Nephron progenitor cell (in vitro differentiated cells): ENCODE data around the gene KRT82.
A peak's percentile ranks its signal among the peaks of the same experiment; 100 is the strongest.

Experiments used
- DNase-seq: peaks from one replicate; pipeline ENCODE4 v3.0.0; 2021
- H3K27ac Mint-ChIP-seq: 2 replicates; pipeline ENCODE4 v1.8.0; 2021; ENCODE audit warnings: mild to moderate bottlenecking, moderate library complexity, mixed read lengths
- H3K27me3 Mint-ChIP-seq: 2 replicates; pipeline ENCODE4 v1.8.0; 2021; ENCODE audit warnings: mild to moderate bottlenecking, low read depth, mixed read lengths; ENCODE audit not compliant: poor library complexity
- H3K36me3 Mint-ChIP-seq: 2 replicates; pipeline ENCODE4 v1.8.0; 2021; ENCODE audit warnings: low read depth, mixed read lengths
- H3K4me1 Mint-ChIP-seq: 2 replicates; pipeline ENCODE4 v1.8.0; 2021; ENCODE audit warnings: mixed read lengths
- H3K4me3 Mint-ChIP-seq: 2 replicates; pipeline ENCODE4 v1.8.0; 2021; ENCODE audit warnings: mild to moderate bottlenecking, moderate library complexity, mixed read lengths
- H3K9me3 Mint-ChIP-seq: 2 replicates; pipeline ENCODE4 v1.8.0; 2021; ENCODE audit warnings: mild to moderate bottlenecking, moderate library complexity, mixed read lengths
- TF ChIP-seq, protein P1 (sequence below): fragments of 200-600 bp; sonication (generic); IDR thresholded peaks from 2 replicates; pipeline ENCODE4 v1.5.0; 2021; ENCODE audit warnings: antibody characterized with exemption

The KRT82 gene

DNA sequence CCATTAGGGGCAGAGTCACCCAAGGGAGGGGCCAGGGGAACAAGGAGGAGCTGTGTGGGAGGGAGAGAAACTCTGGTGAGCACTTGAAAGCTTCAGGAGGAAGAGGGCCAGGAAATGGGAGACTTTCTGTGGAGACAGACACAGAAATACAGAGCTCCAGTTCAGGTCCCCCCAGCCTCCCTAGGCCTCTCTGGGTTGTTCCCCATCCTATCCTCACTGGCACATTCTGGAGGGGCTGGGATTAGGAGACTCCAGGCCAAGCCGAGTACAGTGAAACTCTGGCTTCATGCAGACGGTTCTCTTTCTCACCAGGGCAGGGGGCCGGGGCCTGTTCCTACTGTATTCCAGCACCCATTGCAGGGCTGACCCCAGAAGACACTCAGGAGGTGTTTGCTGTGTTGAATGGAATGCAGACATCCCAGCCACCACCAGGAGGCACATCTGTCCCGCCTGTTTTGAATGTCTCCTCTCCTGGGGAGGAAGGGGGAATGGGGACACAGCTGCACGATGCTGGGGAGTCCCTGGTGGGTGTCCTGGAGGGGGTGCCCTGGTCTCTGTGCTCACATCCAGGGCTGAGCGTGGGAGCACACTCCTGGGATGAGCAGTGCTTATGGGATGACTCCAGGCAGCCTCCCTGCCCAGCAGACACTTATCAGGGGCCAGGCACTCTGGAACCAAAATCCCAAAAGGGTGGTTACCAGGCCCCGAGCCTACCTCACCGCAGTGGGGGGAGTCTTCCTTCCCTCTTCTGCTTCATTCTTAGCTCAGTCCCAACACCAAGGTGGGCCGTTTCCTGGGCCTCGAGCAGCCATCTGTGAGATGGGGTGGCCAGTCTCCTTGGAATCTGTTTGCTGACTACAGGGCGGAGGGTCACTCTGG is 15.2 kb downstream of the KRT82 start:
- no peaks in the 10 kb centered on the region for H3K9me3 Mint-ChIP-seq

DNA sequence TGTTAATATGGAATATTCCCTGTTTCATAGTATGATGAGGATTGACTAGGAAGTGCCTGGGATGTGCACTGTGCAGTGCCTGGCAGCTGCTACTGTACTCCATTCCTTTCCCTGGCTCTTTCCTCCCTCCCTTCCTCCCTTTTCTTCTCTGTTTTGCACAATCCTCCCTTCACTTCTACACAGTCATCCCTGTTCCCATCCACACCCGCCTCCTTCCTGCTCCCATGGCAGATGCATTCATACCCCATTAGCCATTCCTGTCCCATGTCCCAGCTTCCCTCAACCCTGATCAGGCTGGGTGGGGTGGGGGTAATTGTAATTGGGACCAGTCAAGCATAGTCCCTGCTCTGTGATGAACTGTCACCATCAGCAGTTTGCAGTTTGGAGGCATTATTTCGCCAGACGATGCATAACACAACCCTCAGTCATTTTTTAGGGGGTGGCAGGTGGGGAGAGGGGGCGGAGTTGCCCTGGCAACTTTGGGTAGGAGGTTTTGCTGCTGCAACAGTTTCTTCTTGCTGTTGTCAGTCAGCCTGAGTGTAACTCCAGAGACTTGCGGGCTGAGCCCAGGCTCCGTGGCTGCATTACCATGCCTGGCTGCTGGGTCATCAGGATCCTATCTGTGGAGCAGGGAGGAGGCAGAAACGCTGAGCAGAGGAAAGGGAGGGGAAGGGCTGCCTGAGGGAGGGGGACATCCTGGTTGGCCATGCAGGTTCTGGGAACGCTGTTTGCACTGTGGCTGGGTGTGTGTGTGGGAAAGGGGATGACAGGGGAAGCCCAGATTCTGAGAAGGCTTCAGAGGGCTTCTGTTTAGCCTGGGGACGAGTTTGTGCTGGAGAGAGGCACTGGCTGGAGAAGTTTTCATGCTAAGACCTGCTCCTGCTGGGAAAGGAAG is 16.6 kb downstream of the KRT82 start:
- no peak overlapping the region for H3K4me3 Mint-ChIP-seq
- no peaks in the 10 kb centered on the region for H3K9me3 Mint-ChIP-seq
- H3K27ac Mint-ChIP-seq, result peak overlapping the region; percentile 10
- peak; percentile 22 for DNase-seq
- TF ChIP-seq, protein P1, sequence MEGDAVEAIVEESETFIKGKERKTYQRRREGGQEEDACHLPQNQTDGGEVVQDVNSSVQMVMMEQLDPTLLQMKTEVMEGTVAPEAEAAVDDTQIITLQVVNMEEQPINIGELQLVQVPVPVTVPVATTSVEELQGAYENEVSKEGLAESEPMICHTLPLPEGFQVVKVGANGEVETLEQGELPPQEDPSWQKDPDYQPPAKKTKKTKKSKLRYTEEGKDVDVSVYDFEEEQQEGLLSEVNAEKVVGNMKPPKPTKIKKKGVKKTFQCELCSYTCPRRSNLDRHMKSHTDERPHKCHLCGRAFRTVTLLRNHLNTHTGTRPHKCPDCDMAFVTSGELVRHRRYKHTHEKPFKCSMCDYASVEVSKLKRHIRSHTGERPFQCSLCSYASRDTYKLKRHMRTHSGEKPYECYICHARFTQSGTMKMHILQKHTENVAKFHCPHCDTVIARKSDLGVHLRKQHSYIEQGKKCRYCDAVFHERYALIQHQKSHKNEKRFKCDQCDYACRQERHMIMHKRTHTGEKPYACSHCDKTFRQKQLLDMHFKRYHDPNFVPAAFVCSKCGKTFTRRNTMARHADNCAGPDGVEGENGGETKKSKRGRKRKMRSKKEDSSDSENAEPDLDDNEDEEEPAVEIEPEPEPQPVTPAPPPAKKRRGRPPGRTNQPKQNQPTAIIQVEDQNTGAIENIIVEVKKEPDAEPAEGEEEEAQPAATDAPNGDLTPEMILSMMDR, result no peak
- H3K4me1 Mint-ChIP-seq, result peaks cover 12% of the 10 kb centered on the region
- H3K36me3 Mint-ChIP-seq, result no peaks in the 10 kb centered on the region
- peaks cover 3% of the 10 kb centered on the region for H3K27me3 Mint-ChIP-seq

More for the DNA sequence above, 15.2 kb downstream of the KRT82 start:
- TF ChIP-seq, protein P1, result peak; percentile 51
- Mint-ChIP-seq H3K4me1 (peaks cover 12% of the 10 kb centered on the region), H3K4me3 (no peak overlapping the region), H3K27ac (no peak overlapping the region), H3K36me3 (no peaks in the 10 kb centered on the region), H3K27me3 (peaks cover 5% of the 10 kb centered on the region)
- peak; percentile 37 for DNase-seq

- peaks cover 3% of the 10 kb centered on the region for H3K27me3 Mint-ChIP-seq
- DNase-seq, result no peak
- TF ChIP-seq, protein P1, result no peak
- H3K27ac Mint-ChIP-seq, result no peak overlapping the region
- no peak overlapping the region for H3K4me3 Mint-ChIP-seq
- no peaks in the 10 kb centered on the region for H3K9me3 Mint-ChIP-seq
- H3K4me1 Mint-ChIP-seq, result peaks cover 12% of the 10 kb centered on the region
- no peaks in the 10 kb centered on the region for H3K36me3 Mint-ChIP-seq
Measured at GRCh38 chr12:52387859-52388258, 18.3 kb downstream of the KRT82 start.

- H3K36me3 Mint-ChIP-seq, result no peaks in the 10 kb centered on the region
- H3K27me3 Mint-ChIP-seq, result peaks cover 3% of the 10 kb centered on the region
- H3K4me1 Mint-ChIP-seq, result peaks cover 8% of the 10 kb centered on the region
- H3K9me3 Mint-ChIP-seq, result no peaks in the 10 kb centered on the region
- TF ChIP-seq, protein P1, result no peak
- H3K4me3 Mint-ChIP-seq, result no peak within 1 kb of the TSS
- DNase-seq, result no peak
- H3K27ac Mint-ChIP-seq, result no peak within 1 kb of the TSS
Measured at GRCh38 chr12:52385226-52385702, 20.9 kb downstream of the KRT82 start, which contains the start of gene KRT84. Gene KRT84, minus strand, starts transcription at chr12:52385652. Its CDS starts 67 bp downstream, at chr12:52385585.

- Mint-ChIP-seq H3K4me3 (no peak overlapping the region), H3K27ac (no peak overlapping the region), H3K9me3 (no peaks in the 10 kb centered on the region), H3K36me3 (no peaks in the 10 kb centered on the region), H3K4me1 (no peaks in the 10 kb centered on the region), H3K27me3 (no peaks in the 10 kb centered on the region)
- no peak for DNase-seq
- TF ChIP-seq, protein P1, result no peak
Measured at GRCh38 chr12:52383331-52383730, 22.8 kb downstream of the KRT82 start.
